ENCODE results near the gene TMPRSS7.

TMPRSS7 gene

DNA sequence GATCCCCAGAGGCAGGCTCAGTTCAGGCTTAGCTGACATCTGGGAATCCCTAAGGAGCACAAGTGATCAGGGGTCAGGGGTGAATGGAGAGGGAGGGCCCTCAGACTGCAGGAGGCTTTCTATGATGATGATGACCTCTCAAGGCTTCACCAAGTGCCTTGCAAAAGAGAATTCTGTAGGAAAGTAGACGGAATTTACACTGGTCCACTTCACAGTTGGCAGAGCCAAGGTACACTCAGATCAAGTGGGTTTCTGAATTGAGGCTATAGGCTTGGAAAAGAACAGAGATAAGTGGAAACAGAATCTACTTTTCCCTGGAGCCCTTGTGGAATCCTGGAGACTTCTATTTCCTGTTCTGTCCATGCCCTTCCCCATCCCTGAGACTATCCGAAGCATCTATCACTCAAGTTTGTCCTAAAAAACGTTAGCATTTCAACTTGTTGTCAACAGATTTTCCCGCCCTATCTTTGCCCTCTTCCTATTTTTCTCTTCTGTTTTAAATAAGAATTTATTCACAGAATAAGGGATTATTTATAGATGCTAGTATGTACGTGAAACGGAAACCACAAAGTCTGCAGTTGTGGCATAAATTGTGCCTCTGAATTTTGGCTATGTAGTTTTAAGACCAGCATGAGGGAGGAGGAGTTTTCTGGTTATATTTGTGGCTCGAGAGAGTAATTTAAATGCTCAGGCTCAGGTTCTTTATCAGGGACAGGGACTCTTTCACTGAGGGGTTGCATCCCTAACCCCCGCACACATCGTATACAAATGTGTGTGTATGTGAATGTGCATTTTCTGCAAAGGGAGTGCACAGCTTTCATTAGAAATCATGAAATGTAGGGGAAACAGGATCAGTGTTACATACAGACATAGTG is 85.7 kb downstream of the TMPRSS7 start:
- Histone ChIP-seq H3K4me3 (no peak overlapping the region), H3K27ac (peak overlapping the region in 2 of 21 experiments; percentile 3 to 5)

DNA sequence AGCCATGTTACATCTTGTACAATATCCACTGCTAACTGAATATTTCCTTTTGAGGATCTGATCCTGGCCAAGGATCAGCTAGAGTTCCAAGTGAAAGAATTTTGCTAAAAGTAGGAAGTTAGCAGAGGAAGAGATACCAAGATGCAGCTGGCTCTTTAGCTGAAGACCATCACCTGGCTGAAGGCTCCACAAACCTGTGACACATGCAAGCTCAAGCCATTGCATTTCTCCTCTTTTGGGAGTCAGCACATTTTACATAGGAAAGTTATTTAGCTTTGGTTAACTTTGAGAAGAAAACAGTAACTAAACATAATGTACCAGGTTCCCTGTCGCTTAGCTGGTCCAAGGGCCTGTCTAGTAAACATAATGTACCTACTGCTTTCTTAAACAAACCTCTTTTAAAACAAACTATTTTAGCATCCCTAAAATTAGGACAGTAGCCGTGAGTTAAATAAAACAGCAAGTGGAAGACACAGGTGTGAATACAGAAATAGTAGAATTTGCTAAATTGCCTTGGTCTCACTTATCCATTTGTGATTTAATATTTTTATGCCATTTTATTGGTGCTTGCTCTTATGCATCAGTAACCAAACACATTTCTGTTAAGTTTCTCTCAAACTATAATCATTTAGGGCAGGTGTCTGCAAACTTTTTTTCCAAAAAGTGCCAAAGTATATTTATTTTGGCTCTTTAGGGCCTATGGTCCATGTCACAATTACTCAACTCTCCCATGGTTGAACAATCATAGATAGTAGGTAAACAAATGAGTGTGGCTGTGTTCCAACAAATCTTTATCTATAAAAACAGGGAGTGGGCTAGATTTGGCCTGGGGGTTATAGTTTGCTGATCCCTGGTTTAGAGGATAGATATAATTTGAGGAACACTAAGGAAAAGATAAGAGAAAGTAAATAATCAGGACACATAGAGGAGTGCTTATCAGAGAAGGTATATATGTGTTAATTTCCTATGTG is 87.3 kb downstream of the TMPRSS7 start:
- no peak overlapping the region for H3K27ac ChIP-seq
- no peak overlapping the region for H3K4me3 ChIP-seq

DNA sequence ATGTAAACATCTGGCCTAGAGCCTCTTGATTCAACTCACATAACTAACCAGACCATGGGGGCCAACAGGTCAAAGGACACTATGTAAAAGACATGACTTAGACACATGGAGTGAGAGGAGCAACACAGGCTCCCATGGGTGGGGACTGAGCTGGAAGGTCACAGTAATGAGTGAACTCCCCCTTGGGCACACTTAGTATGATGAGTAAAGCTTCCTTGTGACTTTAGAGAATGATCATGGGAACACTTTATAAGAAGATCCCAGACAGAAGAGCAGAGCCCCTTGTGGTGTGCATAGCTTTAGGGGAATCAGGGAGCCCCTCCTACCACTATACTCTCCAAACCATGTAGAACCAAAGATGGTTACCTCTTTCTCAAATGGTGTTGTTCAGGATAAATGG is 88.3 kb downstream of the TMPRSS7 start:
- Histone ChIP-seq H3K4me3 (no peak overlapping the region), H3K27ac (no peak overlapping the region)

- H3K27ac ChIP-seq, result no peak overlapping the region
- H3K4me3 ChIP-seq, result no peak overlapping the region
Measured at GRCh38 chr3:112123548-112123947, 89.0 kb downstream of the TMPRSS7 start.

DNA sequence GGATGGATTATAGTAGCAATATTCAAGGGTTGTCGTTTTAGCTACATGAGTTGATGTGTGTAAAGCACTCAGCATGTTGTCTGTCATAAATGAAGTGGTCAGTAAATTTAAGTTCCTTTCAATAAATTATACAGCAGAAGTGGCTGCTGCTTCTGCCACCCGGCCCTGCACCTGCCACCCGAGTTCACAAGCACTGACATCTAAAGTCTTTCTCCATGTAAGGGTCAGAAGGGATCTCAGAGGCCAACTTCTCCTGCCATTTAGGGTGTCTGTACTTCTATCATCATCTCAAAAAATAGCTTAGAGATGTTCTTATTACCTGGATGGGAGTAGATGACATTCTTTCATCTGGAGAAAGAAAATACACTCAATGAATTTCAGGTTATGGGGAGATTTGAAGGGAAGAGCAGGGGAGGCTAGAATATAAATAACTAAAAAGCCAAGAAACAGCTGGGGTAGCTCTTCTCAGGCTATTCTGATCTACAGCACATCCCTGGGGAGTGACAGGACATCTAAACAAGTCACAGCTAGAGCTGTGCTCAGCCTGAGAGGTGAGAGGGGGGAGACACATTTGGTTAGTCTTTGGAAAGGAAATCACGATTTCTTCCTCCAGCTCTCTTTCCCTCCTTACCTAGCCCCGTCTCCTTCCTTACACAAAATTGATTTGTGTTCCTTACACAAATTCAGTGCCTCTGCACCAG is 90.5 kb downstream of the TMPRSS7 start:
- no peak overlapping the region for H3K4me3 ChIP-seq
- H3K27ac ChIP-seq, result no peak overlapping the region

- Histone ChIP-seq H3K4me3 (no peak overlapping the region), H3K27ac (peak overlapping the region in 5 of 21 experiments; percentile 10 to 72 (median 43))
Measured at GRCh38 chr3:112126511-112126911, 92.0 kb downstream of the TMPRSS7 start.

DNA sequence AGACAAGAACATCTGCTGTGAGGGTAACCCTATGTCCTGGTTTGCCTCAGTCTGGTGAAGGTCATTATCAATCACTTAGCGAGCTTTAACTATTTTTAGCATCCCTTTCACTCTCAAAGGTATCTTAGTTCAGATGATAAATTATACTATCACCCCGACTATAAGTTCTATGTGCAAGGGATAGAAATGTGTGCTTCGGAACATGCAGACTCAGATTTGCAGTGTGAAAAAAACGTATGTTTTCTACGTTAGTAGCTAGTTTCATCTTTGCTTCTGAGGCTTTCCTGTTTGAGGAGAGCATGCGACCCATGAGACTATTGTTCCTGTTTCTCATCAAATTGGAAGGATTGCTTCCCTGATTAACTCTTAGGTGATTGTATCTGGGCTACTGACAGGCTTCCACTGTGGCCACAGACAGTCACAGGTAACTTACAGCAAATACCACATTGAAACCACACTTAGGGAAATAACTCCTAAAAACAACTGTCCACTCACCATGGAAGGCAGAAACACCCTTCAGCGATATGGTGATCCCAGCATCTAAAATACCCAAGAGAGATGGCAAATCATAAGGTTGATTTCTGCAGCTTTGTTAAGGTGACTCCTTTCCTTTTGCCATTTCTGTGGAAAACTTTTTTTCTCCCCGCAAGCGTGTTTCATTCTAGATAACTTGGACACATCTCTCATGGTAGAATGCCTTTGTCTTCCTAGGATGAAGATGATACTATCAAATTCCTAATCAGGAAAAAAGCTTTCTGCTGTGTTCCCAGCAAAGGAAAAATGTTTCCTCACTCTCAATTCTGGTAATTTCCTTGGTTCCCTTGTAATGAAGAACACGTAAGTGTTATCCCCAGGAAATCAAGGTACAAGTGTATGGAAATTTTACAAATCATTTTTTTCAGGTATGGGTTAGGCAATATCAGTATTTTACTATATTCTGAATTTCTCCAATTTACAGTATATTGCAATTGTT is 93.3 kb downstream of the TMPRSS7 start:
- Histone ChIP-seq H3K27ac (peak overlapping the region in 4 of 21 experiments; percentile 2 to 72 (median 14)), H3K4me3 (no peak overlapping the region)

- Histone ChIP-seq H3K27ac (peak overlapping the region in 3 of 21 experiments; percentile 6 to 72 (median 37)), H3K4me3 (no peak overlapping the region)
Measured at GRCh38 chr3:112128843-112129727, 94.5 kb downstream of the TMPRSS7 start.

- no peak overlapping the region for H3K4me3 ChIP-seq
- H3K27ac ChIP-seq, result peak overlapping the region in 2 of 21 experiments; percentile 11 to 72
Measured at GRCh38 chr3:112129925-112130637, 95.5 kb downstream of the TMPRSS7 start.

GRCh38 chr3:112130638-112130993 is 96.1 kb downstream of the TMPRSS7 start:
- H3K27ac ChIP-seq, result peak overlapping the region in 1 of 21 experiments; percentile 72
- H3K4me3 ChIP-seq, result no peak overlapping the region

All from skin epidermis (tissue), 12 donors.